GM15510 (cell line): Measurements from ENCODE around the gene SPINT2.

ENCODE experiments used
- POLR2A ChIP-seq: IDR thresholded peaks from 3 replicates; pipeline ENCODE4 v1.6.1; 2011; ENCODE audit warnings: borderline replicate concordance; ENCODE audit not compliant: insufficient read length; ENCODE audit errors: extremely low read depth

The SPINT2 gene

GRCh38 chr19:38276942-38277517 is 12.7 kb downstream of the SPINT2 start:
- no peak for TF ChIP-seq POLR2A

GRCh38 chr19:38277549-38277948 is 13.2 kb downstream of the SPINT2 start:
- no peak for TF ChIP-seq POLR2A

DNA sequence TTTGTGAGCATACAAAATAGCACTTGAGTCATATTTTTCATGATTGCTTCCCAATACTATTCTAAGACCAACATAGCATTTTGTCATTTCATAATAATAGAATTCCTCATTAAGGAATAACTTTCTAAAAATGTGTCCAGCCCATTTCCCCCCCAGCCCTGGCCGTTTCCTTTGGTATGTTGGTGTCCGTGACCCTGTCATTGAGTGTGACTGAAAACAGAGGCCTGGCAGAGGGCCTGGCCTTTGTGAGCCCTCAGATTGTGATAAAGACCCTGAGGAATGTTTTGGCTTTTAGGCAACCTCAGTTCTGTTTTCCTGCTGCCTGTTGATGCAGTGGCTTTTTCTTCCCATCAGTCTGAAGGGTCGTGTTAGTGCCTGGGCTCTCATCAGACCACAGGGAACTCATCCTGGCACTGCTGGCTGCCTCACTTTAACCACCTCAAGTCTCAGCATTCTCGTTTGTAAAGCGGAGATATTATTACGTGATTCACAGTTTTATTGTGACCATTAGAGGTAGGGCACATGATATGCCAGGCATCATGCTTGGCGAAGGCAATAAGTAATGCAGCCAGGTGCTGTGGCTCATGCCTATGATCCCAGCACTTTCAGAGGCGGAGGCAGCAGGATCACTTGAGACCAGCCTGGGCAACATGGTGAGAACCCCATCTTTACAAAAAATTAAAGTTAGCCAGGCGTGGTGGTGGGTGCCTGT is 13.8 kb downstream of the SPINT2 start:
- no peak for TF ChIP-seq POLR2A

DNA sequence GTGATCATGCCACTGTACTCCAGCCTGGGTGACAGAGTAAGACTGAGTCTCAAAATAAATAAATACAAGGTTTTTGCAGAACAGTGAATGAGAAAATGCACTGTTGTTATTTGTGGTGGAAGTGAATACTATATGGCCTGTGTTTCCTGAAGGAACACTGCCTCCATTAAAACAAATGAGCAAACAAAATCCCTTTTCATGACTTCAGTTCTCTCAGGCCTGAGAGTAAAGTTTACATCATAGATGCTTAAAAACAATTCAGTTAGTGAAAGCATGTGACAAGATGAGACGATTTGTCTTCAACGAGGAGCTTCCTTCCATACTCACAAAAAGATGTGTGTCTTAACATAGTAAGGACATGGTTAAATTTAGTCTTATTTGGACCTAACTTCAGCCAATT is 14.4 kb downstream of the SPINT2 start:
- no peak for TF ChIP-seq POLR2A

DNA sequence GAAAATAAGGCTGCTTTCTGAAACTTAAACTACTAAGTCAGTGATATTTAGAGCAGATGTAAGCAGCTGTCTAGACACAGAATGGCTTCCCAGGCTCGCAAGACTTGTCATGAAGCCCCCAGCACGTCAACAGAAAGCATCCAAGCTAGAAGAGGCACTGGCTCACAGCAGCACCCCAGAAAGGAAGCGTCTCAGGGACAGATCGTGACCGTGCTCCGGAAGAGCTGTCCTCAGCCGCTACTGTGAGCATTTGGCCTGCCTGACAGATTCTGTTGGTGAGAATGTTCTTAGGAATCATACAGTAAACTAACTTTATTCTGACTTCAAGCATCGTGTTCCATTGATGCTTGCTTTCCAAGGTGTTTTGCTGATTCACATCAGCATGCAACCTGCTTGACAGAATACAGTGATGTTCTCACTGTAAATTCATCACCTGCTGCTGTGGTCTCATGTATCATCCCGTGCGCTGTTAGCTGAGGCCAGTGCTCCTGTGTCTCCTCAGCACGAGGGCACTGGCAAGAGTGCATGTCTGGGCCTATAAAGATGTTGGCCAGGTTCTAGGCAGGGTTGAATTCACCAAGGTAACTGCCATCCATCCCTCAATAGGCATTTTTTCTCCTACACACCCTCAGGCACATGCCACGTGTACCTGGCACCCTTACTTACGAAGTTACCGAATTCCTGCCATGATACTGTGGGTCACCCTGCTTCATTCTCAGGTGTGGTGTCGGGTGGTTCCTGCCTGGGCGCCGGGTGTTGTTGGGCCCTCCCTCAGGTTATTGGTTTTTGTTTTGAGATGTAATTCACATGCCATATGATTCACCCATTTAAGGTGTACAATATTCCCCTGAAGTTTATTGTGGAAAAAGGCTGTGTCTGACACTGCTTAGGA is 15.9 kb downstream of the SPINT2 start:
- TF ChIP-seq POLR2A, result no peak

DNA sequence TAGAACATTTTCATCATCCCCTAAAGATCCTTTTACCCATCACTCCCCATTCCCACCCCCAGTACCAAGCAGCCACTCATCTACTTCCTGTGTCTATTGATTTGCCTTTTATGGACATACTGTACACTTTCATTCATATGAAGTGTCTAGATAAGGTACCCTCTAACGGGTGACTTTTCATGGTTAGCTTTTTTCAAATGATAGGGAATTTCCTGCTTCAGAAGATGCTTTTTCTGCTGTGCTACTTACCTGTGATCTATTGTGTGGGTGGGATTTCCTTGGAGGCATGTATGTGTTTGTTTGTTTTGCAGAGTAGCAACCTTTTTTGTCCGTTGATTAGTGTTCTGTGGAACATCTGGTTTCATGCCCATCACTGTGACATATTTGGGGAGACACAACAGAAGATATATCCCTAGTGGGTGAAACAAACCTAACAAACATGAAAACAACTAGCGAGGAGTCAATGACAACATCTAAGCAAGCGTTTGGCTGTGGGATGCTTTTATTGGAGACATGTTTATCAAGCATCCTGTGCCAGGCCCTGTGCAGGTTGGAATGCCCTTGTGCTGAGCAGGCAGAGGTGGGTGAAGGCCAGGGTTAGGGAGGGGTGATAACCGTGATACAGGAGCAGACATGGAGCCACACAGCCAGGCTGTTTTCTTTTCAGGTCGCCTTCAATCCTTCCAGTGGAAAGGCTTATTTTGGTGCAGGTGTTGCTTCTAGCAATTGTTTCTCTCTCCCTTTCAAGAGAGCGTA is 17.6 kb downstream of the SPINT2 start:
- TF ChIP-seq POLR2A, result no peak

- no peak for TF ChIP-seq POLR2A
These were observed 18.9 kb downstream of the SPINT2 start for GRCh38 chr19:38283271-38283670.

DNA sequence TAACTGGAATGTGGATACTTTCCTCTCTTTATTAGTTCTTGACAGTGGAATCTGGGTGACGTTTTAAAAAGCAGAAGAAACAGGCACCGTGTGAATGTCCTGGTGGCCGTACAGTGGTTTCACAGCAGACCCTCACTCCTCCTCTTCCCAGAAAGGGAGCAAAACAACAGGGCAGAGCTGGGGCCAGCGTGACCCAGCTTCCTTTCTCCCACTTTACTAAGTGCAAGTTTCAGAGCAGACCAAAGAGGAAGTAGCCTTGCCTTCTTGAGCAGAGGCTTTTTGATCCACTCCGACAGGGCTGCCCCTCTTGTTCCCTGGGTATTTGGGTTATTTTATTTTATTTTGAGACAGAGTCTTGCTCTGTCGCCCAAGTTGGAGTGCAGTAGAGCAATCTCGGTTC is 20.0 kb downstream of the SPINT2 start:
- no peak for TF ChIP-seq POLR2A

GRCh38 chr19:38285567-38285966 is 21.2 kb downstream of the SPINT2 start:
- no peak for TF ChIP-seq POLR2A

DNA sequence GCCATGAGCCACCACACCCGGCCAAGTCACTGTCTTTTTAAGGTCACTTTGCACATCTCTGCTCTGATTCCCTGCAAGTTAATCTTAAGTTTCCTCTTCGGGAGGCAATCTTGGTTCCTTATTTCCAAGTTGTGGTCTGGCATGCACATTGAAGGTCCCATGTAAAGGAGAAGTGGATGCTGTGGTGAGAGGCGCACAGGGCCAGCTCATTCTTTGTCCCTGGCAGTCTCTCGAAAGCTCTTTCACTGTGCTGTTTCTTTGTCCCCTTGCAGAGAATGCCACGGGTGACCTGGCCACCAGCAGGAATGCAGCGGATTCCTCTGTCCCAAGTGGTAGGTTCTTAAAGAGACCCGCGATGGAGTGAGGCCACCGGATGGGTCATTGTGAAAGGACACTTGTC is 23.2 kb downstream of the SPINT2 start:
- no peak for TF ChIP-seq POLR2A

DNA sequence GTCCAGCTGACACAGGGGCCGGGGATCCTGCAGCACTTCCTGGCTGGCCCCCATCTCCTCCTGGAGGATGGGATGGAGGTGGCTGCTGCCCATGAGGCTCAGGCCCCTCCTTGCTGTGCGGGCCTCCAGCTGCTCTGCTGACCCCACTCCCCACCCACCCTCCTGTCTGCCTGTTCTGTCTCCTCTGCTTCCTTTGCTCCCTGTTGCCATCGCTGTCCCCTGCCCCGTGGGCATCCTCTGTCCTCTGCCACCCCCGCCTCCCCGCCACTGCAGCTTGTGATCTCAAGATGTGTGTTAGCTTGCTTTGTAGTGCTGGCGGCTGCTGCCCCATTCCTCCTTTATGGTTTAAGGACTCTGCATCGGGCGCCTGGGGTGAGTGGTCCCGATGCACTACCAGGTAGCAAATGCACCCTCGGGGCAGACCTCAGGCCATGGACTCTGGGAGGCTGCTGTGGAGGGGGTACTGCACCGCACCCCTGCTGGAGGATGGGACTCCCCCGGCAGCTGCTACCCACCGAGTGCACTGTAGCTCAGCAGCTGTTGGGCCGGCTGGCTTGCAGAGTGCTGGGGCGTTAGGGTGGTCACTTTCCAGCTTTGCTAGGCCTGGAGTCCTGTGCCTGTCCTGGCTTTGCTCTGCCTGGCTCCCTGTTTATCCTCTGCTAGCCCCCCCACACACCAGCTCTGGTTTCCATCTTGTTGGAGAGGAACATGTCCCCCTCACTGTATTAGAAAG is 23.9 kb downstream of the SPINT2 start:
- TF ChIP-seq POLR2A, result no peak

- TF ChIP-seq POLR2A, result no peak
These were observed 25.6 kb downstream of the SPINT2 start for GRCh38 chr19:38289955-38290354.

DNA sequence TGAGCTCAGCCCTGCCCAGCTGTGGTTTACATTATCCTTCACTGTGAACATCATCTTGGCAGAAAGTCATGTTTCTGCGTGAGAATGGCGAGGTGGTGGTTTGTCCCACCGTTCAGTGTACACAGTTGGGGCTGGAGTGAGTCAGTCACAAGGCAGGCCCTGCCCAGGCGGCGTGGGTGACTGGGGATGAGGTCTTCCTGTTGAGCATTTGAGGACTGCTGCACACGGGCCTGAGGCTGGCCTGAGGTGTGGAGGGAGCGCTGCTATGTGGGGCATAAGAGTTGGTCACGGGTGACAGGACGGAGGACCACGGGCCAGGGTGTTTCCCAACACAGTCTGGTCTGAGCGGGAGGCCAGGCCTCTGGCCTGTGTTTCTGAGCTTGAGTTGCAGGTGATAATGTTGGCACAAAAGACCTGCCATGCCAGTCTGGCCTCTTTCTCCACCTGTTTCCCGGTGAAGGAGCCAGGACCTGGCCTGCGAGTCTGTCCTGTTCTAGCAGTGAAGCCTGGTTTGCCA is 26.3 kb downstream of the SPINT2 start:
- no peak for TF ChIP-seq POLR2A

DNA sequence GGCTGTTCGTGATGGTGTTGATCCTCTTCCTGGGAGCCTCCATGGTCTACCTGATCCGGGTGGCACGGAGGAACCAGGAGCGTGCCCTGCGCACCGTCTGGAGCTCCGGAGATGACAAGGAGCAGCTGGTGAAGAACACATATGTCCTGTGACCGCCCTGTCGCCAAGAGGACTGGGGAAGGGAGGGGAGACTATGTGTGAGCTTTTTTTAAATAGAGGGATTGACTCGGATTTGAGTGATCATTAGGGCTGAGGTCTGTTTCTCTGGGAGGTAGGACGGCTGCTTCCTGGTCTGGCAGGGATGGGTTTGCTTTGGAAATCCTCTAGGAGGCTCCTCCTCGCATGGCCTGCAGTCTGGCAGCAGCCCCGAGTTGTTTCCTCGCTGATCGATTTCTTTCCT is 27.5 kb downstream of the SPINT2 start:
- no peak for TF ChIP-seq POLR2A

GRCh38 chr19:38293281-38293680 is 28.9 kb downstream of the SPINT2 start:
- no peak for TF ChIP-seq POLR2A

DNA sequence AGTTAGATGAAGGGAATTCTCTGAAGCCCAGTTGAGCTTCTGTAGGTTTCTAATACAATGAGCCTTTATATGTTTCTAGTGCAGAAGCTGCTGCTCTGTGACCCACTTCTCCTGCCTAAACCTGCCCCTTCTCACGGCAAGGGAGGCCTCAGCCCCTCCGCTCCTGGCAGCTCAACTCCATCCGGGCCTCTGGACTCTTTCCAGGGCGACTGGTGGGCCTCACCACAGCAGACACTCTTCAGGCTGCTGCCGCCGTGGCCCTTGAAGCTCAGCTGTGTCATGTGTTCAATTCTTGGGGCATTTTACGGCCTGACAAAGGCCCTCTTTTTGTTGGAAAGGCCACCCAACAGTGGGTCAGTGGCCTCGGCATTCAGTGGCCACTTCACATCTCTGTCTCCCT is 29.7 kb downstream of the SPINT2 start:
- TF ChIP-seq POLR2A, result no peak
